ENCODE results near the gene PARD3. TPM values are rescaled to one million over a fixed set of nuclear protein-coding genes. Genes with fewer than 3 reads are reported as not detected.

PARD3 gene
- total RNA-seq, 6 donors from 2014 or later: 30.6 to 108 (median 50.6) TPM

- Histone ChIP-seq H3K27me3 (no peaks in the 10 kb centered on the region), H3K36me3 (no peaks in the 10 kb centered on the region), H3K4me3 (no peak overlapping the region), H3K4me1 (no peaks in the 10 kb centered on the region), H3K27ac (no peak overlapping the region), H3K9me3 (no peaks in the 10 kb centered on the region)
- 83 to 97% methylated on average over 2 of the region's 2 CpGs for WGBS, 2 donors
- no peak for ATAC-seq (ENCODE audit: low FRiP score in 2 of 2)
- no peak for TF ChIP-seq POLR2A (IDR thresholded peaks at IDR 0.05)
- no peak for TF ChIP-seq CTCF (IDR thresholded peaks at IDR 0.05)
- no peak for TF ChIP-seq POLR2AphosphoS5 (IDR thresholded peaks at IDR 0.05)
- TF ChIP-seq EP300 (IDR thresholded peaks at IDR 0.05): no peak
- DNase-seq: no peak
Observed at GRCh38 chr10:34593930-34594329, 221.2 kb downstream of the PARD3 start.

- H3K27ac ChIP-seq: no peak overlapping the region
- H3K4me3 ChIP-seq: no peak overlapping the region
- H3K4me1 ChIP-seq: no peaks in the 10 kb centered on the region
- TF ChIP-seq POLR2AphosphoS5 (IDR thresholded peaks at IDR 0.05) (no peak), EP300 (IDR thresholded peaks at IDR 0.05) (no peak), POLR2A (IDR thresholded peaks at IDR 0.05) (no peak), CTCF (IDR thresholded peaks at IDR 0.05) (no peak)
- no peak for ATAC-seq (ENCODE audit: low FRiP score in 2 of 2)
- no peaks in the 10 kb centered on the region for H3K36me3 ChIP-seq
- DNase-seq: no peak
- no peaks in the 10 kb centered on the region for H3K9me3 ChIP-seq
- WGBS, 2 donors: 93 to 99% methylated on average over 2 of the region's 2 CpGs
- no peaks in the 10 kb centered on the region for H3K27me3 ChIP-seq
Observed at GRCh38 chr10:34593374-34593890, 221.7 kb downstream of the PARD3 start.

GRCh38 chr10:34590793-34591192 is 224.3 kb downstream of the PARD3 start:
- ATAC-seq (ENCODE audit: low FRiP score in 2 of 2): no peak
- DNase-seq: no peak
- Histone ChIP-seq H3K9me3 (no peaks in the 10 kb centered on the region), H3K27ac (no peak overlapping the region), H3K36me3 (no peaks in the 10 kb centered on the region), H3K4me3 (no peak overlapping the region), H3K27me3 (no peaks in the 10 kb centered on the region), H3K4me1 (no peaks in the 10 kb centered on the region)
- 84 to 86% methylated on average over 5 of the region's 5 CpGs for WGBS, 2 donors
- TF ChIP-seq CTCF (IDR thresholded peaks at IDR 0.05) (no peak), EP300 (IDR thresholded peaks at IDR 0.05) (no peak), POLR2AphosphoS5 (IDR thresholded peaks at IDR 0.05) (no peak), POLR2A (IDR thresholded peaks at IDR 0.05) (no peak)

GRCh38 chr10:34589275-34589674 is 225.8 kb downstream of the PARD3 start:
- ATAC-seq (ENCODE audit: low FRiP score in 2 of 2) (no peak), DNase-seq (no peak)
- no peak for TF ChIP-seq EP300 (IDR thresholded peaks at IDR 0.05)
- TF ChIP-seq CTCF (IDR thresholded peaks at IDR 0.05): no peak
- TF ChIP-seq POLR2A (IDR thresholded peaks at IDR 0.05): no peak
- TF ChIP-seq POLR2AphosphoS5 (IDR thresholded peaks at IDR 0.05): no peak
- Histone ChIP-seq H3K36me3 (no peaks in the 10 kb centered on the region), H3K27ac (no peak overlapping the region), H3K9me3 (no peaks in the 10 kb centered on the region), H3K27me3 (no peaks in the 10 kb centered on the region), H3K4me1 (peaks cover 0 to 4% (median 2%) of the 10 kb centered on the region in 4 donors), H3K4me3 (no peak overlapping the region)
- WGBS, 2 donors: 89% methylated on average over 3 of the region's 3 CpGs

- Histone ChIP-seq H3K36me3 (no peaks in the 10 kb centered on the region), H3K27ac (no peak overlapping the region), H3K9me3 (no peaks in the 10 kb centered on the region), H3K4me3 (no peak overlapping the region), H3K27me3 (no peaks in the 10 kb centered on the region), H3K4me1 (peaks cover 0 to 13% (median 9%) of the 10 kb centered on the region in 4 donors)
- WGBS, 2 donors: 86 to 95% methylated on average over 6 of the region's 6 CpGs
- TF ChIP-seq CTCF (IDR thresholded peaks at IDR 0.05): no peak
- TF ChIP-seq POLR2A (IDR thresholded peaks at IDR 0.05): no peak
- no peak for TF ChIP-seq POLR2AphosphoS5 (IDR thresholded peaks at IDR 0.05)
- no peak for TF ChIP-seq EP300 (IDR thresholded peaks at IDR 0.05)
- ATAC-seq (ENCODE audit: low FRiP score in 2 of 2) (no peak), DNase-seq (no peak)
Observed at GRCh38 chr10:34587680-34588019, 227.4 kb downstream of the PARD3 start.
